NCI-H1105 treated with DMSO at 0.1 percent for 48 hours (cell line): ENCODE measurements around the gene TSPAN8.
"Not testable (repeated sequence)": the region's sequence is repeated elsewhere in the genome, so short reads cannot be mapped to it uniquely, and the experiment has no call there.

Experiments used
- DNase-seq: peaks from one replicate; lab custom pipeline; 2025; lab: John Stamatoyannopoulos, UW

The TSPAN8 gene

GRCh38 chr12:71125949-71126348 lies 31.9 kb downstream of the TSPAN8 start:
- no peak for DNase-seq

- no peak for DNase-seq
These were observed 32.3 kb downstream of the TSPAN8 start for GRCh38 chr12:71125515-71125914.

DNA sequence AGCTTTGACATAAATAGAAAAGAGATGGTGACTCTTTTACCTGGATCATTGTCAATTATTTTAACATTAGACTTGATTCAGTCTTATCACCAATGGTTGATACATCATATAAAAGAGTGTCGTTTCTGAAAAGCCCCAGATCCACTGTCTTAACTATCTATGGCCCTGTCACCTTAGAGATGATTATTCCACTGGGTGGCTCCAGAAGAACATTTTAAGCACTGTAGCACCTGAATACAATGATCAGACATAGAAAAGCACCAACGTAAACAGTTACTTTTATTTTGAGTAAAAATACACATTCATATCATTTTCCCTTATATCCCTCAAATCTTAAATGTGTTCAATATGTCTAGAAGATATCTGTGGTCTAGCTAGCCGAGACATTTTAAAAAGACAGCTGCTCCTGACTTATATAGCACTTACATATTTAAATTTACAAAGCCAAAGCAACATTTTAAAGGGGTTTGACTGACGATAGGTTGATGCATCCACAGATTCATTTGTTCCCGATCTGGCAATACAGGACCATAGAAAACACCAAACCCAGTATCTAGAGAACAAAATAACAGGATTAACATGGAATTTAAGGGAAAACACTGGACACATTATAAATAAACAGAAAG lies 32.9 kb downstream of the TSPAN8 start:
- DNase-seq = no peak

DNA sequence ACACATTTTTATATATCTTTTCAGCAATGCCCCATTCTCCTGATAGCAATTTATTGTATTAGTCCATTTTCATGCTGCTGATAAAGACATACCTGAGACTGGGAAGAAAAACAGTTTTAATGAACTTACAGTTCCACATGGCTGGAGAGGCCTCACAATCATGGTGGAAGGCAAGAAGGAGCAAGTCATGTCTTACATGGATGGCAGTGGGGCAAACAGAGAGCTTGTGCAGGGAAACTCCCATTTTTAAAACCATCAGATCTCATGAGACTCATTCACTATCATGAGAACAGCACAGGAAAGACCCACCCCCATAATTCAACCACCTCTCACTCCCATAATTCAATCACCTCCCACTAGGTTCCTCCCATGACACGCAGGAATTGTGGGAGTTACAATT lies 44.7 kb downstream of the TSPAN8 start:
- not testable (repeated sequence) for DNase-seq

DNA sequence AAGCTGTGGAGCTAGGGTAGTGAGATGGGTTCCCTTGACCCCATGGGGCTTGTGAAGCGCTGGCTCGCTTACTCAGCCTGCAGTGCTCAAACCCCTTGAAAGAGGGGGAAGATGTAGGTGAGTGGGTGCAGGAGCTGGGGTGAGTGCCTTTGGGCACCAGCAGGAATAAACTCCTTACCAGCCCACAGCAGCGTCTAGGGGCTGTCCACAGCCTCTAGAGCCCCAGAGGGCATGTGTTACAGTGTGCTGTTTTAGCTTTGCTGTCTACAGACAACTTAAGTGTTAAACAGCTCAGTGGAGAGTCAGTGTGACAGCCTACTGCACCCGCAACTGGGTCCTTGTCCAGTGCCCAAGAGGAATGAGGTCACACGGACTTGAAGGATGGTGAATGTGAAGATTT lies 48.0 kb downstream of the TSPAN8 start:
- DNase-seq = no peak

DNA sequence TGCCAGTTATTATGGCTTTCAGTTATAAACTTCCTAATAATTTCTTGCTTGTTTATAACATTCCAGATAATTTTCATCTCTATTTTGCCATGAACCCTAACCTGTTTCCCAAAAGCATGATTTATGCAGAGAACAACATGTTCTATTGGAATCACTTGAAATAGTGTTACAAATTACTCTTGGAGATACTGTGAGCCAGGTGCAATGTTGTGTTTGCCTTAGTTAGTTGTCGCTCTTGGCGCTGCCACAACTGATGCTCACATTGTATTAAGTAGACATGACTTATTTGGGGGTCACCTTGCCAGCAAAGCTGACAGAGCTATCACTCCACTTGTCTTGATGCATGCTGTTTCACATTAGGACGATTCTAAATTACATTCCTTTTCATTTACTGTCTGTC lies 49.4 kb downstream of the TSPAN8 start:
- no peak for DNase-seq

- DNase-seq = no peak
These were observed 49.9 kb downstream of the TSPAN8 start for GRCh38 chr12:71107936-71108335.

DNA sequence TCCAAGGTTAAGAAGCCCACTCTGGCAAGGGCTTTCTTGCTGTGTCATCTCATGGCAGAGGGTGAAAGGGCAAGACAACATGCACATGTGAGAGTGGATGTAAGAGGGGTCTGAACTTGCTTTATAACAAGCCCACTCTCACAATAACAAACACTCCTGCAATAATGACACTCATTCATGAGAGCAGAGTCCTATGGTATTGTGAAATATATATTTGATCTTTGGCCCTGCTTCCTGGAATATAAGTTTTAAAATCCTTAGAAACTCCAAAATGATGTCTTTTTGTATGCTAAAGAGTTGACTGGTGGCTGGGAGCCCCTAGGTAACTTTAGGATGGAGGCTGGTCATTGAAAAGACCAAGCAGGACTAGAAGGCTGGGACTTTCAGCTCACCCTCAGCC lies 51.8 kb downstream of the TSPAN8 start:
- DNase-seq = no peak

GRCh38 chr12:71092290-71092689 lies 65.5 kb downstream of the TSPAN8 start:
- no peak for DNase-seq

- DNase-seq = no peak
These were observed 66.8 kb downstream of the TSPAN8 start for GRCh38 chr12:71090971-71091370.

DNA sequence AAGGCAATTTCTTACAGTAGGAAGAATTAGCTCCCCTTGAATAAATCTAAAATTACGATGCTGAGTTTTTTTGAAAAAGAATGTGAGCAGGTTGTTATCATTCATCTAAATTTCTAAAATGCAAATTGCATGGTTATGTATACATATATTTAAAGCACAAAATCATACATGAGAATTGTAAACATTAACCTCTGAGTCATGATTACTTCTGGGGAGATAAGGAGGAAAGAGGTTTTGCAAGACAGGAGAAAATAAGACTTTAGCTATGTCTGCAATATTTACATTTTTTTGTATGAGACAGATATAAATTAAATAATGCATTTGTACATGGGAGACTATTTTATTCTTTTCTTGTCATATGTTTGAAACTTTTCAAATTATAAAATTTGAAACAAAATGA lies 72.2 kb downstream of the TSPAN8 start:
- no peak for DNase-seq

DNA sequence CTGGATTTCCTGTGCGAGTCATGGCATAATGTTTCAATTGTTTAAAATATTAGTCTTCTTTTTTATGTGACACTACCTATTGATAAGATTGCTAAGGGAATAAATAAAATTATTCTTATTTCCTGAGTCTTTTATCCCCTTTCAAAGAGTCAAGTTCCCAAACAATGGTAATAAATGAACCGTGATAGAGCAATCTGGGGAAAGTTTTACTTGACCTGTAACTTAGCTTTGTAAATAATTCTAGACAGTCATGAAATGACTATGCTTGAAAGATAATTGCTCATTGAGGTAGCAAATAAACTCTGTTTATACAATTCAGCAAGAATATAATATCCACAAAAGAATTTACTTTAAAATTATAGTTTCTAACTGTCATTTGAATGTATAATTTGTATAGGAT lies 82.1 kb downstream of the TSPAN8 start:
- no peak for DNase-seq
